HG03575 (cell line): ENCODE measurements around the gene ANKRD65.
"Not testable (repeated sequence)": the region's sequence is repeated elsewhere in the genome, so short reads cannot be mapped to it uniquely, and the experiment has no call there.

Experiments
- ATAC-seq: cut with Tn5 transposase; IDR thresholded peaks from one replicate; pipeline ENCODE4 v1.9.1; 2021; ENCODE audit not compliant: unreplicated experiment, insufficient number of reproducible peaks, low FRiP score; ENCODE audit errors: extremely low read depth

Gene ANKRD65

DNA sequence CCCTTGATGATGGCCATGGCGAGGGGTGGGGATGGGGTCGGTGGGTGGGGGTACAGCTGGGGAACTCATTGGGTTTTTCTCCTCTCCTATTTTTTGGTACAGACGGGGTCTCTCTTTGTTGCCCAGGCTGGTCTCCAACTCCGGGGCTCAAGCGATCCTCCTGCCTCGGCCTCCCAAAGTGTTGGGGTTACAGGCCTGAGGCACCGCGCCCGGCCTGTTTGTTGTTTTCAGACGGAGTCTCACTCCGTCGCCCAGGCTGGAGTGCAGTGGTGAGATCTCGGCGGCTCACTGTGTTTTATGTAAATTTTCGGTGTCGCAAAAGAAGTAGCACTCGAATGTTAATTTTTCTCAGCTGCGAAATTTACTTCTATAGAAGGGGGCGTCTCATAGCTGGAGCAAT lies 25.6 kb upstream of the ANKRD65 start:
- not testable (repeated sequence) for ATAC-seq

DNA sequence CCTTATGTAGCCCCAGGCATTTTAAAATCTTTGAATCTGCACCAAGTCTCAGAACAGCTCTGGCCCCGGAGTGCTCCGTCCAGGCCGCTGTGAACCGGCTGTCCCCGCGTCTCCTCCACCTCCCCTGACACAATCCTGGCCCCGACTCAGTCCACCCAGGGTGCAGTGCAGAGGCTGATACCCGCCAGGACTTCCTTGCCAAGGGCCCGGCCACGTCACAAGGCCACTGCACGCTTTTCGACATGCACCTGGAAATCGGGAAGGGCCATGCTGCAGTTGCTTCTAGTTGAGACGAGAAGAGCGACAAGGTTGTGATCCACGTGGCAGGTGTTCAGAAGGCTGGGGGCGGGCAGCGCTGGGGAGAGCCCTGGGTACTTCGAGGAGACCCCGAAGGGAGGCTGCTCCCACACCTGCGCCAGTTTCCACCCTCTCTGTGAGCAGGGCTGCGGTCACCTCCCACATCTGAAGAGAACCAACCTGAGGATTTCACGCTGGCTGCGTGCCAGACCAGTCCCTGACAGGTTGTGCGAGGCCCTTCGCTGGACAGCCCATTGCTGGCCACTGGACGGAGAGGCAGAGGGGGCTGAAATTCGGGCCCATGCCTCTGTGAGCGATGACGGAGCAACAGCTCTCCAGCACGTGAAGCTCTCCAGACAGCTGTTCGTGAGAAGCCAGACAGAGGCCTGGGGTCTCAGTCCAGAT lies 21.1 kb upstream of the ANKRD65 start:
- ATAC-seq, result no peak

DNA sequence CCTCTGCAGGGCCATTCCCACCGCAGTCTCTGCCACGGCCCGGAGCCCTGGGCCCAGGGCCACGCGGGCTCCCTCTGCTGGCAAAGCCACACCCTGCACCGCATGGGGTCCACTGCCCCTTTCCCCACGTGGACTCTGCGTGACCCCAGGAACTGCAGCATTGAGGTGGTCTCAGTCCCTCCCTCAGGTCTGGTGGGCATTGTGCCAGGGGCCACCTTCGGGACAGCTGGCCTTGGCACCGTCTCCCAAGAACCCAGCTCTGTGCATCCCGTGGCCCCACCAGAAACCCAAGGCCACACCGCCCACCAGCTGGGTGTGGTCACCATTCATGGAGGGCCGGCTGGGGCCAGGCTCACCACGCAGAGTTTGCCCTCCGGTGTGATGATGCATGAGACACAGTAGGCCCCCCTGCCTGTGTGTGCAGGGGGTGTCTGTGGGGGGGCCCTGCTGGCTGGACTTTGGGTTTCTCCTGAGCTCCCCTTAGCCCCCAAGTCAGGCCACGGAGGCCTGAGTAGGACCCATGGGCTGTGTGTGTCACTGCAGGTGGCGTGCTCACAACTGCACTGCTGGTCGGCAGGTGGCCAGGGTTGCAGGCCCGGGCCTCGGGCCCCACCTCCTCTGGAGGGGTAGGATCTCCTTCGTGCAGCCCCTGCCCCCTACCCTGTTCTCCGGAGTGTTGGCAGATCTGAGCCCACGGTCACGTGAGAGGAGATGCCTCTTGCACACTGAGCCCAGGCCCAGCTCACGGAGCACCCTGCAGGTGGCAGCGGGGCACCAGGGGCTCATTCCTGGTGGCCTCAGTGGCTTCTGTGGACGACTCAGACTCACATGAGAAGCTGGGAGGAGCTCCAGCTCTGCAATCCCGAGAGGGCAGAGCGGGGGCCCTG lies 20.2 kb upstream of the ANKRD65 start:
- ATAC-seq, result no peak

DNA sequence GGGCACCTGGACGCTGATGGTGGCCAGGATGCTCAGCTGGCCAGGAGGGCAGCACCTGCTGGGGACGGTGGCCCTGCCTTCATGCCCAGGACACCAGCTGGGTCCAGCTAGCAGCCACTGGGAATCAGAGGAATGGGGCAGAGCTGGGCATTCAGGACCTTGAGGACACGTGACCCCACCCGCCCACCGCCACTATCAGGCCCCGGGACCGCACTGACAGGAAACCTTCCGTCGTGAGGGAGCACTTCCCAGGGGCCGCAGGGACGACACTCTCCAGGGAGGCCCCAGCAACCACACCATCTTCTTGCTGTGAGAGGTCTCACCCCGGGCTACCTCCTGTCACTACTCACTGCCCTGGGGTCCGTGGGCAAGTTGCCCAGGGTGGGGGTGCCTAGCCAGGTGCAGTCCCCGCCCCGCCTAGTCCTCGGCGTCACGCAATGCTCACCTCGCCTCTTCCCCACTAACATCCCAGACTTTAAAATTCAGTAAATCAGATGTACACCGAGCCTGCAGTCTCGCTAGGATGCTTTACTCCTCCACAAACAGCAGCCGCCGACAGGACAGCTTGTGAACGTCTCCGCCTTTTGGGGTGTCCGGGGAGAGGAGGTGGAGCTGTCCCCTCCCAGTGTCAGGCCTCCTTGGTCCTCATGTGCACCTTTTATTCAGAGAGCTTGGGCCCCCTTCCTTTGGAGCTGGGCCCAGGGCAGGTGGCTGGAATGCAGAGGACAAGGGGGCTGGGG lies 19.4 kb upstream of the ANKRD65 start:
- ATAC-seq, result no peak

DNA sequence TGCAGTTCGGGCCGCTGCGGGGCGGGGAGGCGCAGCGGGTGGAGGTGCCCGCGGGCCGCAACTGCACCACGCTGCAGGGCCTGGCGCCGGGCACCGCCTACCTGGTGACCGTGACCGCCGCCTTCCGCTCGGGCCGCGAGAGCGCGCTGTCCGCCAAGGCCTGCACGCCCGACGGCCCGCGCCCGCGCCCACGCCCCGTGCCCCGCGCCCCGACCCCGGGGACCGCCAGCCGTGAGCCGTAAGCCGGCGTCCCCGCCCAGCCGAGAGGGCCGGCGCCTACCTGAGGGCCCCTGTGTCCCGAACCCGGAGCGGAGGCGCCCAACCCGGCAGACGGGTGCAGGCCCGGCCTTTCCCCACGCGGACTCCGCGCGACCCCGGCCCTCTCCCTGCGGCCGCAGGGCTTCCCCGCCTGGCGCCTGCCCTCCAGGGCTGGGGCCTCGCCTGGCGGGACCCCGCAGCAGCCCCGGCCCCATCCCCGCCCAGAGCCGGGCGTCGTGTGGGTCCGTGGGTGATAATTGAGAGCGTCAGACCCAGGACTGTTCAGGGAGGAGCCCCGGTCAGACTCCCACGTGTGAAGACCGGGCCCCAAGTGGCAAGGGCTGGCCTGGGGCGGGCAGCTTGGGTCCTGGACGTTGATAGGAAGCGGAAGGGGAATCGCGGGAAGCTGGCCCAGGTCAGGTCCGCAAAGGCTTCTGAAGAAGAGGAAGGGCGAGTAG lies 18.6 kb upstream of the ANKRD65 start:
- no peak for ATAC-seq

DNA sequence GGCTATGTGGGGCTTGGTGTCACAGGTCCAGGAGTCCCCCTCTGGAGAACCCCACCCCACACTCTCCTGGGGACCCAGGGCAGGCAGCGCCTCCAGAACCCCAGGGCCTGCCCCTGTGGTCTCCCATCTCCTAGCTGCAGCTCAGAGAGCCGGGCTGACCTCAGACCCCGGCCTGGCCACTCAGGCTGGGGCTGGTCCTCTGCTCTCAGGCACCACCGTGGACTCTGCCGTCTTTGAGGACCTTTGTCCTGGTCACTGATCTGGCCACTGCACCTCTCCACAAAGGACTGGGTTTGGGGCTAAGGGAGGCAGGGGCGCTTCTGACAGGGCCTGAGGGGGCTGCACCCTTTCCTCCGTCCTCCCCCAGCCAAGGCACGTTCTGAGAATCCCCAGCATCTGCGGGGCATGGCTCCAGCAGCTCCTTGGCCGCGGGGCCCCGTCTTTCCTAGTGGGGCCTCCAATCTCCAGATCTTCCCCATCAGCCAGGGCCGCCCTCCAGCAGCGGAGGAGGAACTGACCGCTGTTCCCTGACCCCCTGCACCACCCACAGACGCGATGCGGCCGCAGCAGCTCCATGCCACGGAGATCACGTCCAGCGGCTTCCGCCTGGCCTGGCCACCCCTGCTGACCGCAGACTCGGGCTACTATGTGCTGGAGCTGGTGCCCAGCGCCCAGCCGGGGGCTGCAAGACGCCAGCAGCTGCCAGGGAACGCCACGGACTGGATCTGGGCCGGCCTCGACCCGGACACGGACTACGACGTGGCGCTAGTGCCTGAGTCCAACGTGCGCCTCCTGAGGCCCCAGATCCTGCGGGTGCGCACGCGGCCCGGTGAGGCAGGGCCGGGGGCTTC lies 17.7 kb upstream of the ANKRD65 start:
- ATAC-seq, result no peak

DNA sequence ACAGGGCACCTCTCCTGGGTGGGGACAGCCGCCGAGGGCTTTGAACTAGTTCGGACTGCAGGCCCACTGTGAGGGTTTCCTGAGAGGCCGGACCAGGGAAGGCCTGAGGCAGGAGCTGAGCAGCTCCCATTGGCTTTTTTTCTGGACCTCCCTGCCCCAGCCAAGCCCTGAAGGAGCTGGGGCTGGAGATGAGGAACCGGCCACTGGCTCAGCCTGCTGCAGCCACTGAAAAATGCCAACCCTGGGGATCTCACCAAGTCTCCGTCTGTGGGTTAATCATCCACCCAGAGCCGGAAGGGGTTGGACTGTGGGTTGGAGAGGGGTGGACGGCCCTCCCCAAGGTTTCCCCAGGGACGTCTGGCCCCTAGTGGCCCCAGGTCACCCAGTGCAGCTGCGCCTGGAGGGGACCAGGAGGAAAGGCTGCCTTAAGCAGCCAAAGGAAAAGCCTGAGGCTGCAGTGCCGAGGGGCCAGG lies 16.9 kb upstream of the ANKRD65 start:
- ATAC-seq, result no peak

DNA sequence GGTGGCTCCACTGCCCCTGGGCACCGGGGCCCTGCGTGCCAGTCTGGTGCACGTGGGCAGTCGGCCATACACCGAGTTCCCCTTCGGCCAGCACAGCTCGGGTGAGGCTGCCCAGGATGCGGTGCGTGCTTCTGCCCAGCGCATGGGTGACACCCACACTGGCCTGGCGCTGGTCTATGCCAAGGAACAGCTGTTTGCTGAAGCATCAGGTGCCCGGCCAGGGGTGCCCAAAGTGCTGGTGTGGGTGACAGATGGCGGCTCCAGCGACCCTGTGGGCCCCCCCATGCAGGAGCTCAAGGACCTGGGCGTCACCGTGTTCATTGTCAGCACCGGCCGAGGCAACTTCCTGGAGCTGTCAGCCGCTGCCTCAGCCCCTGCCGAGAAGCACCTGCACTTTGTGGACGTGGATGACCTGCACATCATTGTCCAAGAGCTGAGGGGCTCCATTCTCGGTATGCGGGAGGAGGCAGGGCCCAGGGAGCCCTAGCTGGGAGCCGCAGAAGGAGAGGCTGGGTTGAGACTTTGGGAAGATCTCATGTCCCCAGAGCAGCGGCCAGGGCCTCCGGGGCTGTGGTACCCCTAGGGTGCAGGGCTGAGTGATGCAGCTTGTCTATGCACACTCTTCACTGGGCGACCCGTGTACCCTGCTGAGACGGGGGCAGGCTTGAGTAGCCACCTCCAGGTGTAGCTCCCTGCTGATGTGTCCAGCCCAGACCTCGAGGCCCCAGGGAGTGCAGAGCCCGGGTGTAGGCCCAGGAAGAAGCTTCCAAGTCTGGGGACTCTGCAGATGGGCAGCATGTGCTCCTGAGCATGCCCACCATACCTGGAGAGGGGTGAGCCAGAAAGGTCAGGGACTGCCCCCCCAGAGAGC lies 16.2 kb upstream of the ANKRD65 start:
- ATAC-seq, result no peak

DNA sequence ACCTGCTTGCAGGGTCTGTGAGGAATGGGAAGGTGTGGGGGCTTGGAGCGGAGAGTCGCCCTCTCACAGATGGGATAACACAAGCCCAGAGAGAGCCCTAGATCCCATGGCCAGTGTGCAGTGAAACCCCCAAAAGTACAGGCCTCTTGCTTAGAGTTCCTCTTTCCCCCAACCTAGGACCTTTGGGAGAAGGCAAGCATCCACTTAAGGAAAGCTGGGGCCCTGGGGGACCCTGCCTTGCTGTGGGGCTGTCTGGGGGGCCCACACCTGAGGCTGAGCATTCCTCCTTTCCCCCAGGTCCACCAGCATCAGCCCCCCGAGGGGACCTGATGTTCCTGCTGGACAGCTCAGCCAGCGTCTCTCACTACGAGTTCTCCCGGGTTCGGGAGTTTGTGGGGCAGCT lies 15.6 kb upstream of the ANKRD65 start:
- no peak for ATAC-seq

DNA sequence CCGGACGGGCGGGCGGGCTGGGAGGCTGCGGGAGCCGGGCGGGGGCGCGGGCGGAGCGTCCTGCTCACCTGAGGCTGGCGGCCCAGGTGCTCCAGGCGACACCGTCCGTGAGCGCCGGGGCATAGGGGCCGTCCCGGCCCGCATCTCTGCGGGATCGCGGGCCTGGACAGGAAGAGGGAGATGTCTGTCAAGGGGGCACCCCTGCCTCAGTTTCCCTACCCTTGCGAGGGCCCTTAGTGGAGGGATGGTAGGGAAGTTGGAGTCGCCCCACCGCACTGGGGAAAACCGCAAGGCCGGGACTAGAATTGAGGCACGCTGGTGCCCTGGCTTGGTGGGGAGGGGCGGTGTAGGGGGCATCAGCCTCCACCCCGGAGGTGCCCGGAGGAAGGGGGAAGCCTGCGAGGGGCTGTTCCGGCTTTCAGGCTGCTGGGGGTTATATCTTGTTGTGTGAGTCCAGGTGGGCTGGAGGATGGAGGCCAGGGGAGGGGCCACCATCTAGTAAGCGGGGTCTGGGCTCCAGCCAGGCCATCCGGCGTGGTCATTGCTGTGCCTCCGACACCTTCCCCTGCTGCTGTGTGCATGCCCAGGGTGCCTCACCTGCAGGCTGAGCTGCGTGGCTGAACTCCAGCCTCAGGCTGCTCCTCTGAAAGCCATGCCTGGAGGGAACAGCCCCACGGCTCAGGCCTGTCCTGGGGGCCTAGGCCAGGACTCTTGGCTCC lies 15.0 kb upstream of the ANKRD65 start:
- ATAC-seq, result no peak

DNA sequence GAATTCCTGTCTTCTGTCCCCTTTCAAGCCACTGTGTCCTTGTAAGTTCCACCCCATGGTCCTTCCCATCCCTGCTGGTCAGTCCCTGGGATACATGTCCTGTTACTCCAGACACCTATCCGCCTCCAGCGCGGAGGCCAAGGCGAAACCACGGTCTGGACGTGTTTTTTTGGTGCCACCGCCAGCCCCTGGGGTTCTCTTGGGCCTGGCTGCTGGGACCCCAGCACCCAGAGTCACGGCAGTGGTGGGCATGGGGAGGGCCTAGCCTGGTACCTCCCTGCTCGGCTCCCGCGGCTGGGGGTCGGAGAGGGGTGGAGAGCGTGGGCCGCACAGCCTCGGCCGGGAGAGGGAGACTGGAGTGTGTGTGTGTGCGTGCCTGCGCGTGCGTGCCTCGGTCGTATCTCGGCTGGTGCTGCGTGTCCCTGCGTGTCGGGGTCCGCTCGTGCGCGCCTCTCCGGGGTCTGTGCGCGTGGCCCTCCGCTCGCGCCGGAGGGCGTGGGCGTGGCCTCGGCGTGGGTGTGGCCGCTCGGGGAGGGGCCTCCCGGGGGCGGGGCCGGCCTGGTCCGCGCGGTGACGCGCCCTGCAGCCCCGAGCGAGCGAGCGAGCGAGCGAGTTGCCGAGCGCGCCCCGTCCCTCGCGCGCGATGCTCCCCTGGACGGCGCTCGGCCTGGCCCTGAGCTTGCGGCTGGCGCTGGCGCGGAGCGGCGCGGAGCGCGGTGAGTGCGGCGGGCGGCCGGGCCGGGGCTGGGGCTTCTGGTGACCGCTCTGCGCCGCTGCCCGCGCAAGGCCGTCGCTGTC lies 14.2 kb upstream of the ANKRD65 start, which contains the start of gene VWA1:
Gene VWA1 (plus strand): TSS at position 585 of the 798 bp plus-strand sequence. CDS start 59 bp downstream, at position 644.
- no peak for ATAC-seq

DNA sequence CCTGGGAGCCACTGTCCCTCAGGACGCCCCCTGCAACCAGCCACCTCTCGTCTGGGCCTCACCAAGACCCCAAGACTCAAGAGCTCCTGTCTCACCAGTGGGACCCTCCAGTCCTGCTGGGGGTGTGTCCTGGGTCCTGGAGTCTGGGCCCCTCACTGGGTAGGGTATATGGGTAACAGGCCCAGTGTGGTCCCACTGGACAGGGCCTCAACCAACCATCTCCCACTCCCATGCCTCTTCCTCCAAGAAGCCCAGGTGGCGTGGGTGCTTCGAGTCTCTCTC lies 13.7 kb upstream of the ANKRD65 start:
- no peak for ATAC-seq

DNA sequence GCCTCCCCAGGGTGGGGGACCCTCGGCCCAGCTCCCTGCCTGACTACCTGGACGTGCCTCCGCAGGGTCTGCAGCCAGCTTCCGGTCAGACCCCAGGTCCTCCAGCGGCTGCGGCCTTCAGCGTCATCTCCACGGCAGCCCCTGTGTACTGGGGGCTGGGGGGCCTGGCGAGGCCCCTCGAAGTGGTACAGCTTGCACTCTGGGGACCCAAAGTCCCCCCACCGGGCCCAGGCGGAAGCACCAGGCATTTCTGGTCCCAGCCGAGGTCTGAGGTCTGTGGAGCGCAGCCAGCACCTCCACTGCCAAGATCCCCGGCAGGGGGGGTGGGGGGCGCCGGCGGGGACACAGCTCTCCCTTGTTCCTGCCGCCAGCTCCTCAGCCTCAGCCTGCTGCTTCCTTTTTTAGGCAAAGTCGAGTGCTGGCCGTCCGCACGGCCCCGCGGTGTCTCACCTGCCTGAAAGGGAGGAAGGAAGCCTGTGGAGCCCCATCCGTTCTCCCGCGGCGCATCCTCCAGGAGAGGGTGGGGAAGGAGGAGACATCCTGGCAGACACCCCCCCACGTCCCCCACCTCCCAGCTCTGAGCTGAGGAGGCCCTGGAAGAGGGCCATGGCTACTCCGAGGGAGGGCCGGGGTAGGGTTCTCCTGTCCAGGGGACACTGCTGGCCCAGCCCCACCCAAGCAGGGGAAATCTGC lies 13.2 kb upstream of the ANKRD65 start:
- no peak for ATAC-seq

DNA sequence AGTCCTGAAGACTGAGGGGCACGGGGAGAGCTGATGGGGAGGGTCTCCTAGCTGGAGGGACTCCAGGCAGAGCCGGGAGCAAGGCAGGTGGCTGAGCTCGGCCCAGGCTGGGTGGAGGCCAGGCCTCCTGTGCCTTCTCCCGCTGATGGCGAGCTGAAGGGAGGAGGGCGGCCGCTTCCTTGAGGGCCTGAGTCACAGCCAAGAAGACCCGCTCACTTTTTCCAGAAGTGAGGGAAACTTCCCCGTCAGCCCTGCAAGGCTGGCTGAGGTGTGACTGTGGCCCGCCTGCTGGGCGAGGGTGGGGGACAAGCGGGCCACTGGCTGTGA lies 12.7 kb upstream of the ANKRD65 start:
- ATAC-seq, result no peak

DNA sequence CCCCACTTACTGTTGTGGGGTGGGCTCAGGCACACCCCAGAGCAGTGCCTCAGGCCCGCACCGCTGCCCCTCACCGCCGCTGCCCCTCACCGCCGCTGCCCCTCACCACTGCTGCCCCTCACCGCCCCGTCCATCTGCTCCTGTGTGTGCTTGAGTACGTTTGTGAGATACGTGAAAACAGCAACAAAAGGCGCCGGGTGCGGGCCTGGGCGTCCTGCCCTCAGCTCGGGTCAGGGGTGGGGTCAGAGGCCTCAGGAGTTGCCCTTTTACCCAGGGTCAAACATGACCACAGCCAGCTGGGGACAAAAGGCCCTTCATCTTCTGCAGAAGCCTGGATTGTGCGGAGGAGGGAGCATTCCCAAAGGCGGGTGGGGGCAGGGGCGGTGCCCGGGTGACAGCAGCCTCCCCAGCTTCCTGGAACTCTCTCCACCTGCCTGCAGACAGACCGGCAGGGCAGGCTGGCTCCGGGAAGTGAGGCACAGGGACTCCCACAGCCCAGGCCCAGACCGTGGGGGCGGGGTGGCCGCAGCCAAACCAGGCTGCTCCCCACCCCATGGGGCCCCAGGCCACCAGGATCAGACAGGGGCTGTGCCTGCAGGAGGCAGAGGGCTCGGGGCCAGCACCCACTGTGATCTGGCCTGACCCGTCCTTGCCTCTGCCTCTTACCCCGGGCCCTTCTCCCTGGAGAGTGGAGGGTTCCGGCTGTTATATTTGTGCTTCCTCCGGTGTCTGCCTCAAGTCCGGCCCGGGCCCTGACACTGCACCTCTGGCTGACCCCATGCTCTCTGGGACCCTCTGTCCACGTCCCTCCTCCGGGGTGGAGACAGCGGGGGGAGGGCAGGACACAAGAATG lies 12.1 kb upstream of the ANKRD65 start:
- no peak for ATAC-seq
